Activated gamma-delta T cell treated with Interleukin-2 at 50 U/mL for 16 hours (primary cell): Measurements from ENCODE around the gene KCNJ1.

Experiments used
- DNase-seq: peaks from one replicate; pipeline ENCODE4 v3.0.0-alpha.2; 2020

The KCNJ1 gene

DNA sequence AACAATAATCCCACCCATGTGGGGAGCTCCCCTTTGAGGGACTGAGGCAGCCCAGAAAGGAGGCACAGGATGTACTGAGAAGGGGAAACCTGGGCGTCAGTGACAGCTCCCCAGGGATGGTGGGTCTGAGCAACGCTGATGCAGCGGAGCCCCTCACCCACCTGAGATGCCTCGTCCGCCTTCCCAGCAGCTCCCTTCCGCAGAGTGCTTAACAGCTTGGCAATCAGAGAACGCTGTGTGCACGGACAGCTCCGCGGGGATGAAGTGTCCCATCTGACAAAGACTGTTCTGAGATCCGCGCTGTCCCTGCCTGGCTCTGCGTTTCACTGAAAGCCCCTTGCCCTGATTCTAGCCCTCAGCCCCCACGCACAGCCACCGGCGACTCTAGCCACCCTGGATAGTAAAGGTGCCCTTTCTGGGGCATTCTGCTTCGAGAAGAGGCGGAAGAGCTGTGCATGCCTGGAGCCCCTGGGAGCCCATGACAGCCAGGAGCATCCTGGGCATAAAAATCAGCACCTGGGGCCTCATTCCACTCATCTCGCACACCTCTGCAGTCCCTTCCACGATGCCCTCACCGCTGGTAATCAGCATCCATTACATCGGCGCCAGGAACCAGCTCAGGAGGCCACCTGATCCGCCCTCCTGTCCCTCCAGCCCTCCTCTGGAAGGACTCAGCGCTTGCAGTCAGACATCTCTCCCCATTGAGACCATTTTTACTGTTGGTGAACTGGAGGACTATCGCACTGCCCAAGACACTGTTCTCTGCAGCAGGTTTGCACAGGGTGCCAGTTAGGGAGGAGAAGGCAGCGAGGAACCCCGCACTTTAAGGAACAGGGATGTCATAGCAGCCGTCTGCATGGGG lies 34.8 kb upstream of the KCNJ1 start:
- no peak for DNase-seq

DNA sequence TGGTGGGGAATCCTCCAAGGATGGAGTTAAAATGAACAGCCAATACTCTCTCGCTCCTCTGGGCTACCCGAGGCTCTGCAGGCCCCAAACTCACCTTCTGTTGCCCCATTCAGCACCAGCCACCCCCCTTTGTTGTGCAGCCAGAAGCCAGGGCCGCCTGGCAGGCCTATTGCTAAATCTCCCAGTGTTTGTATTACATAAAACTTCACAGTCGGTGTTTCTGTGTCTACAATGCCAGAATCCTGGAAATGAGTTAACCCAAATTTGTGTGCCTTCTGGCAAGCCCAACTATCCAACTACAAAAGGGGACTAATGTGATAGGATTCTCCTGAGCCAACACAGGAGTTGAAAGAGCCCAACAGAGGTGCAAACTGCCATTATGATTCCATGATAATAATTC lies 33.4 kb upstream of the KCNJ1 start:
- no peak for DNase-seq

DNA sequence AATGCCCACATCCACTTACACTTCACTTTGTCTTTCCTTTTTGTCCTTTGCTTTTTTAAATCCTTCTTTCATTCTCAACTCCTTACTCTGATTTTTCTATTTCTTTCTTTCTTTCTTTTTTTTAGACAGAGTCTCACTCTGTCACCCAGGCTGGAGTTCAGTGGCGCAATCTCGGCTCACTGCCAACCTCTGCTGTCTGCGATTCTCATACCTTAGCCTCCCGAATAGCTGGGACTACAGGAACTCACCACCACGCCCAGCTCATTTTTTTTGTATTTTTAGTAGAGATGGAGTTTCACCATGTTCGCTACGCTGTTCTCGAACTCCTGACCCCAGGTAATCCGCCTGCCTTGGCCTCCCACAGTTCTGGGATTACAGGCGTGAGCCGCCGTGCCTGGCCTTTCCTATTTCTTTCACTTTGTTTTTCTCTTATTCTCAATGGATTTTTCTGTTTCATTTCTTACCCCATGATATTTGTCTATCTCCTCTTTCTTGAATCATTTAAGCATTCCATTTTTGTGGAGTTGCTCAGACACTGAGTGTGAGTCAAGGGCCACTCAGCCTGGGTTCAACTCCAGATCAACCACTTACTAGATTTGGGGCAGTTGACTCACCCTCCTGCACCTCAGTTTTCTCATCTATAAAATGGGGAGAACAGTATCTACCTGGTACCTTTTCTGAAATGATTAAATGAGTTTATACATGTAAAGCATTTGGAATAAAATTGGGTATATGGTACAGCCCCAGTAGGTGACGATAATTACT lies 31.7 kb upstream of the KCNJ1 start:
- no peak for DNase-seq

DNA sequence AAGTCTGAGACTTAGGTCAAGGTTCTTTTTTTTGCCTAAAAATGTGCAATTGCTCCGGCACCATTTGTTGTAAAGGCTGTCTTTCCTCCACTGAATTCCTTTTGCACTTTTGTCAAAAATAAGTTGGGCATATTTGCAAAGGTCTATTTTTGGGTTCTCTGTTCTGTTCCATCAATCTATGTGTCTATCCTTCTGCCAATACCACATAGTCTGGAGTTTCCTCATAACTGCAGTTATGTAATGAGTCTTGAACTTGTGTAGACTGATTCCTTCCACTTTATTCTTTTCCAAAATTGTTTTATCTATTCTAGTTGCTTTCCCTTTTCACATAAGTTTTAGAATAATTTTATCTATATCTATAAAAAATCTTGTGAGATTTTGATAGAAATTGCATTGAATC lies 30.7 kb upstream of the KCNJ1 start:
- no peak for DNase-seq

DNA sequence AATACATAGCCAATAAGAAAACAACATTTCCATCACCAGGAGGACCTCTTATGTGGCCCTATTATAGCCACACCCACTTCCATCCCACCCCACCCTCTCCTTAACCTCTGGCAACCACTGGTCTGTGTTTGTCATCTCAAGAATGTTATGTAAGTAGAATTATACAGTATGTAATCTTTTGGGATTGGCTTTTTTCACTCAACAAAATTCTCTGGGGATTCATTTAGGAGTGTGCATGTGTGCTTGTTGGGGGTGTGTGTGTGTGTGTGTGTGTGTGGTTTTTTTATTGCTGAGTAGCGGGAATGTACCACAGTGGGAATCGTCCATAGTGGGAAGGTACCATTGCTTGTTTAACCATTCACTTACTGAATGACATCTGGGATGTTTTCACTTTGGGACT lies 29.3 kb upstream of the KCNJ1 start:
- DNase-seq, result no peak

DNA sequence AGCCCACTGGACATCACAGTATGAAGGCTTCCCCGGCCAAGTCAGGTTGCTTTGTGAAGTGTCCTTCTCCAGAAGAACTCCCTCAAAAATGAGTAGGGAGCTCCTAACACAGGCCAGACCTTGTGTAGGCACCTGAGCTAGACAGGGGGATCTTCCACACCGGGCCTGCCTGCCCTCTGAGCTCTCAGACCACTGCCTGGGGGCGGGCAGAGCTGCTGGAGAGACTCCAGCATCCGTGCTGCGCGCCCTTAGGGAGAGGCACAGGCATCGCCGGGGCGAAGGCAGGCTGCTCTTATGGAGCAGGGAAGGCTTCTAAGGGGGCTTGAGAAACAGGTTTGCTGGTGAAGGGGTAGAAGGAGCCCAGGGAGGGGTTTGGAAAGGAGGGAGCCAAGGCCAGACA lies 28.4 kb upstream of the KCNJ1 start:
- DNase-seq, result no peak

DNA sequence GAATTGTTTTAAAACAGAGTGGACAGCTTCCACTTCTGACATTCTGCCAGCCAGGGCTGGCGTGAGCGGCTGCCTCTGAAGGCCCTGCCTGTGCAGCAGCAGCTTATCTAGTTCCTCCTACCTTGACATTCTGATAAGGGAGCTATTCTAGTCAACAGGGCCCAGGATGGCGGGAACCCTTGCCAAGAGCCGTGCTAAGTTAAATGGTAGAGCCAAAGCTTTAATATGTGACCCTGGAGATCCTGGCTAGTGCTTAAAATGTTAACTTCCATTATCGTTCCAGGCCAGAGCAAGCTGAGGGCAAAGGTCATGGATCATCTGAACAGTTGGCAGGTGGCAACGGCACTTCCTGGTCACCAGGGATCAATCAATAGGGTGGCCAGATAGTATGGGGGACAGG lies 27.6 kb upstream of the KCNJ1 start:
- DNase-seq, result no peak

DNA sequence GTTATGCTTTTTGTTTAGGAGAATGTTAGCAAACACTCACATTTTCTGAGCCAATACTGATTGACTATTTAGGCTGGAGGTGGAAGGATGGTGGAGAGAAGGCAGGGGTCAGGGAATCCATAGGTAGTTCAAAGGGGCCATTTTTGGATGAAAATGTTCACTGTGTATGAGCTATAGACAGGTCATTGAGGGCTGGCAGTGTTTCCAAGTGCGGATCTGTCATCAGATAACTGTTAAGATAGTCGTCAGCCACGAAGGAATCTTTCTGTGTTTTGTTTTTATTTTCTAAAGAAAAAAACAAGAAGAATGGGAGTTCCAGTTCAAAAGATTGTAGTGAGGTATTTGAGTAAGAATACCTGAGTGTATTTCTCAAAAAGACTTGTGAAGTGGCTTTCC lies 27.2 kb upstream of the KCNJ1 start:
- DNase-seq, result no peak

DNA sequence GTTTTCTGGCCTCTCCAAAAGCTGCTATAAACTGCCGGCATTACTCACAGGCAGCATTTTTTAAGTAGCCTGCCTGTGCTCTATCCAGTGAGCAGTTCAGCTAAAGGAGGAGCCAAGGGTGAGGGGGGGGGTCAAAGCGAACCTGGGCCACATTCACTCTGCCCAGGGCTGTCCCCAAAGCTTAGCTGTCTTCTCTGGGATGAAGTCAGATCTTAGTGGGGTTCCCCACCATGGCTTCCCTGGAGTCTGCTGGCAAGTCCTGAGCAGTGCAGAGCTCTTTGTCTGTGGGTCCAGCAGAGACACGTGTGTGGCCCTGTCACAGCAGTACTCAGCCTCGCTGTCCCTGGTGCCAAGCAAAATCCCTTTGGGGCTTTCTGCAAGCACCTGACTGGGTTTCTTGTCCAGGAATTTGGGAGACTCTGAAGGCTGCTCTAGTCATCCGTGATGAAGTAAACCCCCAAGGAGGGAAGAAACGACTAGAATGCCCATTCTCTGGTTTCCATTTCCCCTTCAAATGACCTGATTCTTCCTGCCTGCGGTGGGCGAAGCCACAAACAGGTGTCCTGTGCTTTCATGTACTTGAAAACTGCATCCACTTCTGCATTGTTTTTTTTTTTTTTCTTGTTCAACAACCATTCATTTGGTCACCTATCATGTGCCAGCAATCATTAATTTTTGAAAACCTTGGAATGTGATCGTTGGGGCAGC lies 26.6 kb upstream of the KCNJ1 start:
- DNase-seq, result no peak

DNA sequence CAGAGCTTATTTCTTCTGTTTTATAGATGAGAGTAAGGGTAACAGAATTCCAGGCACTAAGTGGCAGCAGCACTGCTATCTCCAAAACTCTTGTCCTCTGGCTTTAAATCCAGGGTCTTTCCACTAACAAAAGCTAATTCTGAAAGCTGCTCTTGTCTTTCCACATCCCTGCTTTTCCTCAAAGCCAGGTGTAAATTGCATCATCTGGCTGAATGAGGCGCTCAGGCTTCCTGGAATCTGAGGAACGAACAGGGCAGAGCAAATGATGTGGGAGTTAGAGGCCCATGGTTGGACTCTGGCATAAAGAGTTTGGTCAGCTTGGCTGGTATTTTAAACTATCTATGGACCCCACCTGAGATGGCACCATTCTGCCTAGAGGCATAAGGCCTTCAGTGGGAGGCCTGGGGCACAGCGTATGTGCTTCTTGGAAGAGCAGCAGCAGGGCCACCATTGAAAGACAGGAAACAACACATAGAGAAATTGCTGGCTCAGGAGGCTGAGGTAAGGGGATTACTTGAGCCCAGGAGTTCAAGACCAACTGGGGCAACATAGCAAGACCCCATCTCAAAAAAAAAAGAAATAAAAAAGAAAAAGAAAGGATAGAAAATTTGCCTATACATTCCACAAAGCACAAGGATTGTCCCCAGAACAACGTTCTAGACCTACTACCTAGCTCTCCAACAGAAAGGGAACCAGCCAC lies 25.9 kb upstream of the KCNJ1 start:
- no peak for DNase-seq

DNA sequence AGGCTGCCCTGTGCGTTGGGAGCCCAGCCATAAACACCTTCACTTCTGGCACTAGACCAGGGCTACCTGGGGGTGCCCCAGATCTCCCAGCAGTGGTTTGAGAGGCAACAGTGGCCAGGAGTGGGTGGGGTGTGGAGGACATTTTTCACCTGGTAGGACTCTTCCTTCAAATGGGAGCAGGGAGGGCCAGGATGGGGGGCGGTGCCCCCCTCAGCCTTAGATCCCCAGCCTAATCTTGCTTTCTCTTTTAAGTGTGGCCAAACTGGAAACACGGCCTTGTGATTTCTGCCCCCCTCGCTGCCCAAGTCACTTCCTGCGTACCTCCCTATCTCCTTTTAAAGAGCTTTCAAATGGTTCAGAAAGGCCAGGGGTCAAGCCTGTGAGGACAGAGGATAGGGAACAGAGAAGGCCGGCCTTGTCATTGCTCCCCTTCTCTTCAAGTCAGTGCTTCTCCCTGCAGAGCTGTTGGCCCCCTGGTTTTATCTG lies 24.9 kb upstream of the KCNJ1 start:
- DNase-seq, result no peak

DNA sequence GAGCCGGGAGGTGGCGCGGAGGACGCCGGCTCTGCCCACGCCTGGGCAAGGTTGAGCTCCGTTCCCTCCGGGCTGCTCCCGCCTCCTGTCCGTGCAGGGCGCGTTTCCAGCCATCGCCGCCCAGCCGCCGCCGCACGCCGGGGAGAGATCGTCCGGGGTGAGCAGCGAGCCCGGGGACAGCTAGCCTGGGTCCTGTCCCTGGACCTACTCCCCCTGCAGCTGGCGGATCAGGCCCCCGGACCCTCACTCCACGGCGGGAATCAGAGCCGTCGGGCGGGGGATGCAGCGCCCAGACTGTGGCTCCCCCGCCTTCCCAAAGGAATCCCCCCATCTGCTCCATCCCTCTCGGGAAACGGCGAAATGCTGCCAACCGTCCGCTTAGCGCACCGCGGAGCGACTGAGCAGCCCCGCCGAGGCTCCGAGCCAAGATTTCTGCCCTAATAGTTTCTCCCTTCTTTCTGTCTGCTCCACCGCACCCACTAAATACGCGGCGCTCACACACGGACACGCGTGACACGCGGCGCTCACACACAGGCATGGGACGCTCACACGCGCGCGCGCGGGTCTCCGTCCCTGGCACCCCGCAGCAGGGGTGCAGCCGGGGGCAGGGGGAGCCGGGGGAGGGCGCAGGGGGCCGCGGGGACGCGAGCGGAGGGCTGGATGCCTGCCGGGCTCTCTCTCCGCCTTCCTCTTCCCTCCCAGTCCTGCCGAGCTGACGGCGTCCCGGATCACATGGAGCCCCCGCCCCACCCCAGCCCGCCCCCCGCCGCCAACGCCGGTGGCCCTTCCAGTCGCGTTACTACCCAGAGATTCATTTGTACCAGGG lies 23.7 kb upstream of the KCNJ1 start, which contains the start of gene KCNJ5:
Gene KCNJ5 (plus strand): TSS at position 814 of the 826 bp plus-strand sequence. CDS start 19,918 bp downstream, outside the sequence.
- DNase-seq, result no peak

DNA sequence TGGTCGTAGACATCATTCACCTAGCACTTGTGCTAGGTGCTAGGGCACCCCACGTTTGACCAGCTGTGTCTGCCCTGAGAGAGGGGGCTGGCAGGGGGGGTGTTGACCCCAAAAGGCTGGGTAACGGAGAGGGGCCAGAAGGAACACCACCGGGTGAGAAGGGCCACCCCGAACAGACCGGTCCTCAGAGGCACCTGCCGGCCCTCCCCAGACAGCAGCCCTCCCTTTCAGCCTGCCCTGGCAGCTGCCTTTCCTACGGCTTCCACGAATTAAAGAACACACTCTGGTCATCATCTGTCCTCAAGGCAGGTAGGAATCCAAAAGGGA lies 23.1 kb upstream of the KCNJ1 start:
- no peak for DNase-seq

DNA sequence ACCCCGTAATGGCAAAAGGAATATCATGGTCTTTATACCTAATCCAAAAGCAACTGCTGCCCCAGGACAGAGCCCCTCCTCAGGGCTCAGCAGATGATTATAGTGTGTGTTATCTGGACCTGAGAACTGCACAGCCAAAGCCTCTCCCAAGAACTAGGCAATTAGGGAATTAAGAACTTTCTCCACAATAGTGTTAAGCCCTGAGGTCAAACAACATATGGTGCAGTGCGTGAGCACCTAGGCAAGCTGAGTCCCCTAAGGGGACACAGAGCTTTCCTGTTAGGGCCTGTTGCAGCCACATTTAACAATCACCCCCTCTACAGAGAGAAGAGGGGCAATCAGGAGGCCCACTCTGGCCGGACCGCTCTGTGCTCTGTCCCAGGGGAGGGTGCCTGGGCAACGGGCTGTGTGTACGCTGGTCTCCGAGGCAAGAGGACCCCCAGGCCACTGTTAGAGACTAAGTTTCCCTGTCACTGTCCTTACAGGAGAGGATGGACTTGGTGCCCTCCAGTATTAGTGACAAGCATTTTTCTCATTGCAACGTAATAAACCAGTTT lies 22.6 kb upstream of the KCNJ1 start:
- DNase-seq, result no peak

DNA sequence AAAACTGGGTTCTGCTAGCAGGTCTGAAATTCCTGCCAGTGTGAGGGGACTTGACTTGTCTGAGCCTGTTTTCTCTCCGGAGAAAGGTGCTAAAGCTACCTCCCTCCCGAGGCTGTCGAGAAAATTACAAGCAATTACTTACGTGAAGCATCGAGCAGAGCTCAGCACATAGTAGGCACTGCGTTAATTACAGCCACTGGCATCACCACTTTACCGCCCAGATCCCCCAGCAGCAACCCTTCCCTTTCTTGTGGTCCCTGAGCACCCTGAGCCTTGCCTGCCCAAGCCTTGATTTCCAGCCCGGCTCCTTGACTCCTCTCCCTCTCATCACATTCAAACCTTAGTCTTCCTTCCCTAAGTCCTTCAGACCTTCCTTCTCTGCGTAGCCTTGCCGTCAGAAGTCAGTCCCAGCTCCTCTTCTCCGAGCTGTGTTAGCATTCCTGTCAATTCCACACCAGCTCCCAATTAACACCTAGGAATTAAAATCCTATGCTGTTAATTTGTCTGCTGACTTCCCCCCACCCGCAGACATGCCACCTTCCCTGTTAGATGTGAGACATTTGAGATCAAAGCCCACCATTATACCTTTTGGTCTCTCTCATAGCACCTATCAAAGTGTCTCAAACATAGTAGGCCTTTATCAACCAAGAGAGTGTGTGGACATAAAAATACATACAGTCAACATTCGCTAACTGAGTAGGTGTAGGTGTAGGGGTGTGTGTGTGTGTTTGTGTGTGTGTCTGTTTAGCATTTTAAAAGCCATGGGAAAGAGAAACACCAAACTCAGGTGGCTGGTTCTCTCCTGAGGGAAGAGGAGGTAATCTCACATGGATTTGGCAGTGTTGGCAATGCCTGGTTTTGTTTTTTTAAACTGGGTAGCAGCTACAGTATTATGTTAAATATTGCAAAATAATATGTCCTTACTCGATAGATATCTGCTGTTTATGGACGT lies 21.2 kb upstream of the KCNJ1 start:
- no peak for DNase-seq

DNA sequence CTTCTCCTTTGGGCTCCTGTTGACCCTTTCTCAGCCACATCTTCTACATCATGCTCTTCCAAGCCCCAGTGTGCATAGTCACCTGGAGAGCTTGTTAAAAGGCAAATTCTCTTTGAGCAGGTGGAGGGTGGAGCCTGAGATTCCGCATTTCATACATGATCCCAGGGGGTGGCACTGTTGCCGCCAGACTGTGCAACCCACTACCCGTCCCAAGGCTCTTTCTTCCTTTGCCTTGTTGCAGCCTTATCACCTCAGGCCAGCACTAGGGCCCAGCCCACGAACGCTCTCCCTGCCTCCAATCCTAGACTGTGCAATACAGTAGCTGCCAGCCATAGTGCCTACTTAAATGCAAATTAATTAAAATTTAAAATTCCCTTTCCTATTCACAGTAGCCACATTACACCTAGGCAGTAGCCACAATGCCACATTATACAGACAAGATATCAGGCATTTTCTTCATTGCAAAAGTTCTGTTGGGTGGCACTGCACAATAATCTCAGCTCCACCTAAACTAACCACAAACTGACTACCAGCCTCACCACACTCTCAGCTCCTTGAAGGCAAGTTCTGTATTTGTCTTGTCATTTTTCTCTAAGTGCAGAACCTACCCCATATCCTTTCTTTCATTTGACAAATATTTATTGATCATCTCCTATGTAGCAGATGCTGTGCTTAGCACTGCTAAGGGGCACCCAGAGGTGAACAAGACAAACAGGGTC lies 19.5 kb upstream of the KCNJ1 start:
- no peak for DNase-seq

DNA sequence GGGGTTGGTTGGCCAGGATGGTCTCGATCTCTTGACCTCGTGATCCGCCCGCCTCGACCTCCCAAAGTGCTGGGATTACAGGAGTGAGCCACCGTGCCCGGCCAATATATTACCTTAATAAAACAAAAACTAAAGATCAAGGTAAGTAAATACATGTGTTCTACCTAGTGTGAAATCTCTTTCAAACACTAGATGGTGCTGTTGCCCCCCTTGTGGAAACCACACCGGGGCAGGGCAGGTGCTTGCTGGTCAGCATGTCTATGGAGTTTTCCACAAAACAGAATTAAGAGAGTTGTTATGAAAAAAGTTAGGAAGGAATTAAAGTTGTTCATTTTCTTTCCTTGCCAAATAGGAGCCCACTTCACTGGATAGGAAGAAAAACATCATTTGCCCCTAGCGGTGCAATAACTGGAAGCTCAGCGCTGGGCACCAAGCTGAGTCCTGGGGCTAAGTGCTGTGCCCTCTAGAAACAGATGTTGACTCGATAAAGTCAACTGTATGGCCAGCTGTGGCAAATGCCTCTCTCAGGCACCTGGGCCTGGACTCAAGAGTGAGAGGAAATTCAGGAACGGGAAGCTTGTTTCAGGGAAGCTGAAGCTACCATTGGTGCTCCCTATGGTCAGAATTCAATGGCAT lies 17.7 kb upstream of the KCNJ1 start:
- DNase-seq, result peak; percentile 49

DNA sequence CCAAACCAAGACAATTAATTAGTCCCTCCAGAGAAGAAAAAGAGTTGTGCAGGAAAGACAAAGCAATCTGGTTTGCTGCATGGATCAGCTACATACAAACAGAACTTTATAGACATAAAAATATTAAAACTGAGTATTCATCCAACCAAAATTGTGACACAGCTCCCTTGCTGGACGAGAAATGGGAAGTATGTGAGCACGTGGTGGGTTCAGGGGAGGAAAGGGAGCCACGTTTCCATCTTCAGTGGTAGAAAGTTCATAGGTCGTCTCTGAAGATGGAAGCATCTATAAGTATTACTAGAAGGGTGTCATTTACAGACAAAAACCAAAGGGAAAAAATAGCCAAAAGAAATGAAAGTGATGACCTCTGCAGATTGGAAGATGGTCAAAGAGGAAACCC lies 17.0 kb upstream of the KCNJ1 start:
- DNase-seq, result no peak

DNA sequence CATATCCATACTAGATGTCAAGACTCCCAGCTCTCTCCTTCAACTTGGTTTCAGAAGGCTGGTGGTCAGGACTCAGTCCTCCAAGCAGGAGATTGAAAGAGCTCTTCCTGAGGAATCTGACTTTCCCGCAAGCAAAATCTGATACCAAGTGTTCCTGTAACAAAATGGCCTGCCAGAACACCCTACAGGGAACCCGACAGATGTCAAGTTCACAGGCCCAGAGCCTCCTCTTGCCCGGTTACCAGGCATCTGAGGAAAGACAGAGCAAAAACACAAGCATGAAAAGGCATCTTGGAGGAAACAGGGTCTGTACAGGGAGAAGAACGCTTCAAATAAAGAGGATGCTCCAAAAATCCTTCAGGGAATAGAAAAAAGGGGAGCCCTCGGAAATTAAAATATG lies 15.4 kb upstream of the KCNJ1 start:
- DNase-seq, result no peak
